Peyer's patch (tissue), 4 donors: ENCODE results near the gene EID2. TPM values are rescaled to one million over a fixed set of nuclear protein-coding genes. Genes with fewer than 3 reads are reported as not detected.
A peak's percentile ranks its signal among the peaks of the same experiment; 100 is the strongest.

Source experiments
- DNase-seq, 3 donors: peaks; one replicate each; pipeline ENCODE4 v3.0.0-alpha.2; 2017 to 2019
- H3K27ac ChIP-seq, 4 donors: fragments of 200-600 bp; sonication (generic); one replicate each; pipeline ENCODE4 v1.5.1; 2016 to 2019
- H3K27me3 ChIP-seq, 2 donors: fragments of 200-600 bp; sonication (generic); one replicate each; pipeline ENCODE4 v1.5.1; 2019
- H3K36me3 ChIP-seq, 3 donors: fragments of 200-600 bp; sonication (generic); one replicate each; pipeline ENCODE4 v1.5.1; 2016 to 2019
- H3K4me1 ChIP-seq, 4 donors: fragments of 200-600 bp; sonication (generic); one replicate each; pipeline ENCODE4 v1.5.1; 2016 to 2019
- H3K4me3 ChIP-seq, 4 donors: fragments of 200-600 bp; sonication (generic); 1 replicate in 3 of 4; 2 replicates in 1 of 4; pipeline ENCODE4 v1.5.1; 2016 to 2019; ENCODE audit warnings: mild to moderate bottlenecking in 1 of 4
- H3K9me3 ChIP-seq, 4 donors: fragments of 200-600 bp; sonication (generic); one replicate each; pipeline ENCODE4 v1.5.1; 2016 to 2019; ENCODE audit warnings: mild to moderate bottlenecking in 1 of 4
- CTCF ChIP-seq, 6 experiments: fragments of 450-650 bp in 4 of 6; fragments of 200-600 bp in 2 of 6; sonication (generic) in 1 of 6; IDR thresholded peaks; one replicate each; pipeline ENCODE4 v1.5.1; 2017 to 2019; ENCODE audit warnings: antibody characterized with exemption in 6 of 6, mild to moderate bottlenecking in 3 of 6, moderate library complexity in 1 of 6
- POLR2A ChIP-seq, 2 donors: fragments of 450-650 bp; IDR thresholded peaks; one replicate each; pipeline ENCODE4 v1.5.1; 2017; ENCODE audit warnings: antibody characterized with exemption in 2 of 2, mild to moderate bottlenecking in 2 of 2, moderate library complexity in 2 of 2
- total RNA-seq, 4 donors: library from RNA; depleted of rRNA; stranded (reverse); fragments of >200 nt; gene quantifications; one replicate each; pipeline ENCODE4 v1.1.0, GENCODE V29; 2016

EID2 gene
- total RNA-seq, 4 donors from 2014 or later = 7.1 to 12.4 (median 8.8) TPM

GRCh38 chr19:39499932-39500331, 40.0 kb downstream of the EID2 start:
- Histone ChIP-seq H3K4me1 (peaks cover 0 to 26% (median 15%) of the 10 kb centered on the region in 4 donors), H3K27ac (no peak overlapping the region), H3K27me3 (peaks cover 0 to 17% of the 10 kb centered on the region in 2 donors), H3K36me3 (no peaks in the 10 kb centered on the region), H3K4me3 (no peak overlapping the region), H3K9me3 (no peaks in the 10 kb centered on the region)
- DNase-seq = no peak
- no peak for TF ChIP-seq POLR2A (IDR thresholded peaks at IDR 0.05)
- no peak for TF ChIP-seq CTCF (IDR thresholded peaks at IDR 0.05)

GRCh38 chr19:39498798-39499642, 40.9 kb downstream of the EID2 start, which contains the start of gene DLL3:
Gene DLL3, plus strand, starts transcription at chr19:39498947. Its CDS starts 28 bp downstream, at chr19:39498975.
- peaks cover 0 to 26% (median 15%) of the 10 kb centered on the region in 4 donors for H3K4me1 ChIP-seq
- TF ChIP-seq CTCF (IDR thresholded peaks at IDR 0.05) (no peak), POLR2A (IDR thresholded peaks at IDR 0.05) (no peak)
- no peaks in the 10 kb centered on the region for H3K9me3 ChIP-seq
- H3K27me3 ChIP-seq = peaks cover 0 to 17% of the 10 kb centered on the region in 2 donors
- H3K4me3 ChIP-seq = peak within 1 kb of the TSS in 3 of 4 donors; percentile 7 to 33 (median 21)
- no peak within 1 kb of the TSS for H3K27ac ChIP-seq
- DNase-seq = no peak
- H3K36me3 ChIP-seq = no peaks in the 10 kb centered on the region

- no peak for TF ChIP-seq POLR2A (IDR thresholded peaks at IDR 0.05)
- peak in 4 of 6 experiments; percentile 6 to 32 (median 10) for TF ChIP-seq CTCF (IDR thresholded peaks at IDR 0.05)
- Histone ChIP-seq H3K27ac (no peak overlapping the region), H3K4me3 (peak overlapping the region in 3 of 4 donors; percentile 7 to 33 (median 21)), H3K27me3 (peaks cover 0 to 17% of the 10 kb centered on the region in 2 donors), H3K36me3 (no peaks in the 10 kb centered on the region), H3K4me1 (peaks cover 0 to 26% (median 15%) of the 10 kb centered on the region in 4 donors), H3K9me3 (no peaks in the 10 kb centered on the region)
- peak; percentile 46 to 66 (median 55) for DNase-seq
Measured at GRCh38 chr19:39497996-39498797, 41.8 kb downstream of the EID2 start.

- Histone ChIP-seq H3K27ac (no peak overlapping the region), H3K4me1 (peaks cover 0 to 21% (median 15%) of the 10 kb centered on the region in 4 donors), H3K36me3 (no peaks in the 10 kb centered on the region), H3K4me3 (peak overlapping the region in 2 of 4 donors; percentile 7 to 33), H3K27me3 (peaks cover 0 to 17% of the 10 kb centered on the region in 2 donors), H3K9me3 (no peaks in the 10 kb centered on the region)
- DNase-seq = no peak
- no peak for TF ChIP-seq CTCF (IDR thresholded peaks at IDR 0.05)
- TF ChIP-seq POLR2A (IDR thresholded peaks at IDR 0.05) = no peak
Measured at GRCh38 chr19:39497701-39497995, 42.3 kb downstream of the EID2 start.

GRCh38 chr19:39496063-39496462, 43.9 kb downstream of the EID2 start:
- Histone ChIP-seq H3K27me3 (peaks cover 0 to 17% of the 10 kb centered on the region in 2 donors), H3K4me3 (no peak overlapping the region), H3K9me3 (no peaks in the 10 kb centered on the region), H3K36me3 (peaks cover 0 to 5% (median 0%) of the 10 kb centered on the region in 3 donors), H3K4me1 (peaks cover 0 to 19% (median 15%) of the 10 kb centered on the region in 4 donors), H3K27ac (no peak overlapping the region)
- DNase-seq = no peak
- TF ChIP-seq CTCF (IDR thresholded peaks at IDR 0.05) (no peak), POLR2A (IDR thresholded peaks at IDR 0.05) (no peak)
